OCI-LY3 (cell line): ENCODE data around the gene FADD.
A peak's percentile ranks its signal among the peaks of the same experiment; 100 is the strongest.

ENCODE experiments used
- CTCF ChIP-seq: fragments of 200-600, 300-600 bp; sonication (generic); IDR thresholded peaks from 2 replicates; pipeline ENCODE4 v1.5.1; 2014; ENCODE audit warnings: antibody characterized with exemption, low read length, low read depth
- EZH2phosphoT487 ChIP-seq: fragments of 200-600 bp; shearing (Covaris generic); IDR thresholded peaks from 2 replicates; pipeline ENCODE4 v1.6.1; 2018; ENCODE audit warnings: antibody characterized with exemption, mixed run types, low read depth

DNA sequence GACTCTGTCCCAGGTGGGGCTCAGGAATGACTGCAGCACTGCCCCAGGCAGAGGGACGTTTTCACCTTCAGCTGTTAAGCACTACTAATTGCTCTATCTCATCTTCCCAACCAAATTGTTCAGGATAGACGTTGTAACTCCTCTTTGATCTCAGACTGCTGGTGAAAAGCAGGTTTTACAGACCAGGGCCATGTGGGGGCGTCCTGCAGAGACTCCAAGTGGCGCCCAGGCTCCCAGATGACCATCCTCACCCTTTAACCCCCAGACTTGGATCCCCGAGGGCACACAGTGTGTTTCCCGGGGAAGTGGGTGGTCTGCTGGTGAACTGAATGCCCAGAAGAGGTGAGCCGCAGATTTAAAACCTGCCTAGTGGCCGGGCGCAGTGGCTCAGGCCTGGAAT is 23.9 kb downstream of the FADD start:
- peak; percentile 61 for TF ChIP-seq CTCF
- no peak for TF ChIP-seq EZH2phosphoT487
